HepG2 (cell line): ENCODE measurements around the gene TSHZ2.

ENCODE experiments used
- CBX2 ChIP-seq, 2 experiments: fragments of 200-600 bp in 1 of 2; sonication (generic); formaldehyde crosslinking in 1 of 2; IDR thresholded peaks; 2 replicates each; pipeline versions ENCODE4 v1.7.0 to v1.8.1; 2018 to 2022; ENCODE audit warnings: low read depth in 2 of 2, low read length in 1 of 2, mild to moderate bottlenecking in 1 of 2, missing genetic modification reagents in 1 of 2
- CHD2 ChIP-seq: IDR thresholded peaks from 2 replicates; pipeline ENCODE4 v1.6.1; 2011; ENCODE audit warnings: low read depth, low read length, improper control_type of control experiment
- EZH2 ChIP-seq: conservative IDR thresholded peaks from 2 replicates; pipeline ENCODE4 v1.6.1; 2012; ENCODE audit warnings: mild to moderate bottlenecking, low read depth, low read length, moderate library complexity
- HMG20A ChIP-seq: IDR thresholded peaks from 2 replicates; pipeline ENCODE4 v1.6.1; 2016; ENCODE audit warnings: borderline replicate concordance
- NFKB2 ChIP-seq: sonication (generic); formaldehyde crosslinking; IDR thresholded peaks from 2 replicates; pipeline ENCODE4 v1.4.0; 2020; ENCODE audit warnings: missing genetic modification reagents, borderline replicate concordance
- POLR2A ChIP-seq, 2 experiments: IDR thresholded peaks; 2 replicates each; pipeline ENCODE4 v1.6.1; 2011; ENCODE audit warnings: low read depth in 2 of 2, low read length in 2 of 2, mild to moderate bottlenecking in 1 of 2, moderate library complexity in 1 of 2; ENCODE audit not compliant: insufficient read depth in 1 of 2
- POLR2AphosphoS5 ChIP-seq: IDR thresholded peaks from 2 replicates; pipeline ENCODE4 v1.6.1; 2012; ENCODE audit warnings: low read depth, low read length
- YY1 ChIP-seq: IDR thresholded peaks from 2 replicates; pipeline ENCODE4 v1.6.1; 2011; ENCODE audit warnings: low read length, low read depth, moderate library complexity, mild to moderate bottlenecking; ENCODE audit not compliant: insufficient read depth, insufficient replicate concordance
- ZFP90 ChIP-seq: sonication (generic); formaldehyde crosslinking; IDR thresholded peaks from 2 replicates; pipeline ENCODE4 v1.8.0; 2022; ENCODE audit warnings: missing genetic modification reagents, mild to moderate bottlenecking, inconsistent platforms, borderline replicate concordance
- ZNF143 ChIP-seq: sonication (generic); formaldehyde crosslinking; IDR thresholded peaks from 2 replicates; pipeline ENCODE4 v1.4.0; 2020; ENCODE audit warnings: missing genetic modification reagents
- TF ChIP-seq, protein P1 (sequence below), 2 experiments: sonication (generic) in 1 of 2; formaldehyde crosslinking in 1 of 2; IDR thresholded peaks; 2 replicates each; pipeline versions ENCODE4 v1.5.1 to v1.6.1; 2011 to 2020; ENCODE audit warnings: borderline replicate concordance in 1 of 2, low read depth in 1 of 2, low read length in 1 of 2, mild to moderate bottlenecking in 1 of 2, missing genetic modification reagents in 1 of 2, moderate library complexity in 1 of 2
- TF ChIP-seq, protein P2 (sequence below): sonication (generic); formaldehyde crosslinking; IDR thresholded peaks from 2 replicates; pipeline ENCODE4 v1.8.1; 2022; ENCODE audit warnings: low read depth, mild to moderate bottlenecking, missing genetic modification reagents
- TF ChIP-seq, protein P3 (sequence below): sonication (generic); formaldehyde crosslinking; IDR thresholded peaks from 2 replicates; pipeline ENCODE4 v1.4.0; 2020; ENCODE audit warnings: missing genetic modification reagents

DNA sequence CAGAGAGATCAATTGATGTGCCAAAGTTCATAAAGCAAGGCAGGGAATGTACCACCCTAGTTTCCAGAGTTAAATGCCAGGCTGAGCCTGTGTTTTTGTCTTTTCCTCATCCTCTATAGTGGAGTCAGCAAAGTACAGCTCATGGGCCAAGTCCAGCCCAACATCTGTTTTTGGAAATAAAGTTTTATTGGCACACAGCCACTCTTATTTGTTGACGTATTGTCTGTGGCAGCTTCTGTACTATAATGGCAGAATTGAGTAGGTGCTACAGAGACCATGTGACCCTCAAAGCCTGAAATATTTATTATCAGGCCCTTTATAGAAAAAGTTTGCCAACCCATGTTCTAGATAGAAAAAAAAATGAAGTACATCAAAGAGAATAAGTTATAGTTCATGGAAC is 187.0 kb downstream of the TSHZ2 start:
- TF ChIP-seq CHD2: no peak
- TF ChIP-seq, protein P1, sequence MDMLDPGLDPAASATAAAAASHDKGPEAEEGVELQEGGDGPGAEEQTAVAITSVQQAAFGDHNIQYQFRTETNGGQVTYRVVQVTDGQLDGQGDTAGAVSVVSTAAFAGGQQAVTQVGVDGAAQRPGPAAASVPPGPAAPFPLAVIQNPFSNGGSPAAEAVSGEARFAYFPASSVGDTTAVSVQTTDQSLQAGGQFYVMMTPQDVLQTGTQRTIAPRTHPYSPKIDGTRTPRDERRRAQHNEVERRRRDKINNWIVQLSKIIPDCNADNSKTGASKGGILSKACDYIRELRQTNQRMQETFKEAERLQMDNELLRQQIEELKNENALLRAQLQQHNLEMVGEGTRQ (IDR thresholded peaks at IDR 0.05; ENCODE audit: low read depth, low read length): no peak
- TF ChIP-seq, protein P1 (CRISPR knock-in tag; IDR thresholded peaks at IDR 0.05; ENCODE audit: borderline replicate concordance): no peak
- no peak for TF ChIP-seq POLR2A (IDR thresholded peaks at IDR 0.05; ENCODE audit: insufficient read depth in 1 of 2, low read depth in 2 of 2, low read length in 2 of 2)
- TF ChIP-seq POLR2AphosphoS5: no peak
- TF ChIP-seq CBX2 (IDR thresholded peaks at IDR 0.05; ENCODE audit: low read depth, low read length): no peak
- TF ChIP-seq CBX2 (CRISPR knock-in tag; IDR thresholded peaks at IDR 0.05; ENCODE audit: low read depth): no peak
- no peak for TF ChIP-seq EZH2
- no peak for TF ChIP-seq ZNF143 (CRISPR knock-in tag)
- no peak for TF ChIP-seq HMG20A
- no peak for TF ChIP-seq NFKB2 (CRISPR knock-in tag)
- TF ChIP-seq, protein P2, sequence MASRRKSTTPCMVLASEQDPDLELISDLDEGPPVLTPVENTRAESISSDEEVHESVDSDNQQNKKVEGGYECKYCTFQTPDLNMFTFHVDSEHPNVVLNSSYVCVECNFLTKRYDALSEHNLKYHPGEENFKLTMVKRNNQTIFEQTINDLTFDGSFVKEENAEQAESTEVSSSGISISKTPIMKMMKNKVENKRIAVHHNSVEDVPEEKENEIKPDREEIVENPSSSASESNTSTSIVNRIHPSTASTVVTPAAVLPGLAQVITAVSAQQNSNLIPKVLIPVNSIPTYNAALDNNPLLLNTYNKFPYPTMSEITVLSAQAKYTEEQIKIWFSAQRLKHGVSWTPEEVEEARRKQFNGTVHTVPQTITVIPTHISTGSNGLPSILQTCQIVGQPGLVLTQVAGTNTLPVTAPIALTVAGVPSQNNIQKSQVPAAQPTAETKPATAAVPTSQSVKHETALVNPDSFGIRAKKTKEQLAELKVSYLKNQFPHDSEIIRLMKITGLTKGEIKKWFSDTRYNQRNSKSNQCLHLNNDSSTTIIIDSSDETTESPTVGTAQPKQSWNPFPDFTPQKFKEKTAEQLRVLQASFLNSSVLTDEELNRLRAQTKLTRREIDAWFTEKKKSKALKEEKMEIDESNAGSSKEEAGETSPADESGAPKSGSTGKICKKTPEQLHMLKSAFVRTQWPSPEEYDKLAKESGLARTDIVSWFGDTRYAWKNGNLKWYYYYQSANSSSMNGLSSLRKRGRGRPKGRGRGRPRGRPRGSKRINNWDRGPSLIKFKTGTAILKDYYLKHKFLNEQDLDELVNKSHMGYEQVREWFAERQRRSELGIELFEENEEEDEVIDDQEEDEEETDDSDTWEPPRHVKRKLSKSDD (CRISPR knock-in tag): no peak
- TF ChIP-seq, protein P3, sequence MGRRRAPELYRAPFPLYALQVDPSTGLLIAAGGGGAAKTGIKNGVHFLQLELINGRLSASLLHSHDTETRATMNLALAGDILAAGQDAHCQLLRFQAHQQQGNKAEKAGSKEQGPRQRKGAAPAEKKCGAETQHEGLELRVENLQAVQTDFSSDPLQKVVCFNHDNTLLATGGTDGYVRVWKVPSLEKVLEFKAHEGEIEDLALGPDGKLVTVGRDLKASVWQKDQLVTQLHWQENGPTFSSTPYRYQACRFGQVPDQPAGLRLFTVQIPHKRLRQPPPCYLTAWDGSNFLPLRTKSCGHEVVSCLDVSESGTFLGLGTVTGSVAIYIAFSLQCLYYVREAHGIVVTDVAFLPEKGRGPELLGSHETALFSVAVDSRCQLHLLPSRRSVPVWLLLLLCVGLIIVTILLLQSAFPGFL (CRISPR knock-in tag): no peak
- TF ChIP-seq ZFP90: no peak
- no peak for TF ChIP-seq YY1
